A549 treated with AZD2906 at 1 μM for 4 hours (cell line): ENCODE measurements around the gene TMEM200C. TPM values are rescaled to one million over a fixed set of nuclear protein-coding genes. Genes with fewer than 3 reads are reported as not detected.

Experiments
- total RNA-seq: library from RNA; stranded (reverse); fragments of 200-300 nt; extraction: Qiagen RNA extraction; gene quantifications from 5 replicates; pipeline ENCODE4 v1.2.3, GENCODE V29; 2022

TMEM200C gene
- total RNA-seq = 0.01 to 0.05 TPM in 2 of 5 replicates, not detected in the others

GRCh38 chr18:5895299-5895875, at the start of gene TMEM200C:
TMEM200C (minus strand) TSS chr18:5895522; CDS start chr18:5892063, 3,459 bp downstream.

